IMR-90 (cell line): ENCODE data around the gene PHAX. TPM values are rescaled to one million over a fixed set of nuclear protein-coding genes. Genes with fewer than 3 reads are reported as not detected.

Experiments
- ATAC-seq: fragments of 200-7000 bp; cut with Tn5 transposase; 2 replicates; pipeline ENCODE4 v1.9.1; 2020; ENCODE audit warnings: low read depth, mild to moderate bottlenecking, moderate library complexity
- BruUV-seq: library from RNA; stranded (reverse); fragments of 400-500 nt; replicated peaks from 2 replicates; lab custom pipeline; 2021; lab: Mats Ljungman, UMichigan
- CTCF ChIA-PET: fragments of 300-600 bp; formaldehyde crosslinking; extraction: SDS; loops from one replicate; lab custom pipeline; 2021; ENCODE audit warnings: antibody characterized with exemption; lab: Yijun Ruan, JAX
- POLR2A ChIA-PET: fragments of 300-600 bp; sonication (Branson Sonifier 250); formaldehyde crosslinking; loops from one replicate; lab custom pipeline; 2022; ENCODE audit warnings: antibody characterized with exemption; ENCODE audit not compliant: unreplicated experiment; lab: Charles Lee
- DNase-seq: peaks from one replicate; pipeline ENCODE4 v3.0.0; 2013
- H2AFZ ChIP-seq: replicated peaks from 2 replicates; pipeline ENCODE3; 2013; ENCODE audit warnings: low read length, mild to moderate bottlenecking; ENCODE audit not compliant: poor library complexity
- H2AK5ac ChIP-seq: 2 replicates; pipeline ENCODE4 v1.6.1; 2013; ENCODE audit warnings: low read depth, low read length, inconsistent platforms
- H2AK9ac ChIP-seq: replicated peaks from 2 replicates; pipeline ENCODE3; 2013; ENCODE audit warnings: mild to moderate bottlenecking, low read depth, low read length, moderate library complexity; ENCODE audit not compliant: poor library complexity
- H2BK120ac ChIP-seq: 2 replicates; pipeline ENCODE4 v1.6.1; 2013; ENCODE audit warnings: low read depth, low read length, inconsistent platforms
- H2BK15ac ChIP-seq: 3 replicates; pipeline ENCODE4 v1.6.1; 2013; ENCODE audit warnings: low read depth, low read length, inconsistent platforms
- H2BK20ac ChIP-seq: 2 replicates; pipeline ENCODE4 v1.6.1; 2013; ENCODE audit warnings: low read depth, mild to moderate bottlenecking, inconsistent platforms, low read length, moderate library complexity
- H2BK5ac ChIP-seq: 2 replicates; pipeline ENCODE4 v1.6.1; 2013; ENCODE audit warnings: mild to moderate bottlenecking, low read depth, low read length, inconsistent platforms; ENCODE audit not compliant: poor library complexity, severe bottlenecking
- H3K14ac ChIP-seq: replicated peaks from 2 replicates; pipeline ENCODE4 v1.6.1; 2013; ENCODE audit warnings: low read depth, low read length, inconsistent platforms
- H3K18ac ChIP-seq: 2 replicates; pipeline ENCODE4 v1.6.1; 2013; ENCODE audit warnings: low read depth, low read length, control low read depth
- H3K23ac ChIP-seq: 2 replicates; pipeline ENCODE4 v1.6.1; 2013; ENCODE audit warnings: low read depth, low read length, inconsistent platforms
- H3K27ac ChIP-seq: 2 replicates; pipeline ENCODE4 v1.5.1; 2013; ENCODE audit warnings: mild to moderate bottlenecking, control low read depth, low read length; ENCODE audit not compliant: insufficient read depth
- H3K27me3 ChIP-seq: 2 replicates; pipeline ENCODE4 v1.6.1; 2013; ENCODE audit warnings: low read length; ENCODE audit not compliant: control insufficient read depth, insufficient read depth
- H3K36me3 ChIP-seq: 2 replicates; pipeline ENCODE4 v1.6.1; 2013; ENCODE audit warnings: low read length, mixed read lengths; ENCODE audit not compliant: control insufficient read depth, insufficient read depth
- H3K4ac ChIP-seq: 2 replicates; pipeline ENCODE4 v1.6.1; 2013; ENCODE audit warnings: low read depth, low read length, inconsistent platforms
- H3K4me1 ChIP-seq: 2 replicates; pipeline ENCODE4 v1.6.1; 2013; ENCODE audit warnings: low read length, mixed read lengths; ENCODE audit not compliant: control insufficient read depth, insufficient read depth
- H3K4me2 ChIP-seq: 2 replicates; pipeline ENCODE4 v1.6.1; 2013; ENCODE audit warnings: low read depth, mild to moderate bottlenecking, control low read depth, low read length, moderate library complexity
- H3K4me3 ChIP-seq: 2 replicates; pipeline ENCODE4 v1.5.1; 2013; ENCODE audit warnings: low read depth, mild to moderate bottlenecking, control low read depth, low read length, moderate library complexity; ENCODE audit not compliant: insufficient read depth
- H3K56ac ChIP-seq: 2 replicates; pipeline ENCODE4 v1.6.1; 2013; ENCODE audit warnings: low read length, inconsistent platforms; ENCODE audit not compliant: insufficient read depth; ENCODE audit errors: extremely low read depth
- H3K79me1 ChIP-seq, 2 experiments: 2 replicates each; pipeline ENCODE4 v1.6.1; 2013; ENCODE audit warnings: low read length in 2 of 2, inconsistent platforms in 1 of 2, low read depth in 1 of 2
- H3K9ac ChIP-seq: 2 replicates; pipeline ENCODE4 v1.6.1; 2013; ENCODE audit warnings: low read depth, low read length, control low read depth
- H3K9me1 ChIP-seq: 2 replicates; pipeline ENCODE4 v1.6.1; 2013; ENCODE audit warnings: low read length, inconsistent platforms; ENCODE audit not compliant: insufficient read depth
- H3K9me3 ChIP-seq: 2 replicates; pipeline ENCODE4 v1.6.1; 2013; ENCODE audit warnings: low read length; ENCODE audit not compliant: control insufficient read depth, insufficient read depth
- H4K20me1 ChIP-seq: 2 replicates; pipeline ENCODE4 v1.6.1; 2013; ENCODE audit warnings: low read length, inconsistent platforms; ENCODE audit not compliant: insufficient read depth
- H4K5ac ChIP-seq: 2 replicates; pipeline ENCODE4 v1.6.1; 2013; ENCODE audit warnings: mild to moderate bottlenecking, low read depth, low read length, control low read depth
- H4K8ac ChIP-seq, 2 experiments: 2 replicates each; pipeline ENCODE4 v1.6.1; 2013; ENCODE audit warnings: low read depth in 2 of 2, low read length in 2 of 2, control low read depth in 1 of 2, inconsistent platforms in 1 of 2
- H4K91ac ChIP-seq: 2 replicates; pipeline ENCODE4 v1.6.1; 2013; ENCODE audit warnings: low read depth, low read length, inconsistent platforms; ENCODE audit not compliant: insufficient read depth
- CEBPB ChIP-seq: IDR thresholded peaks from 2 replicates; pipeline ENCODE4 v1.6.1; 2012; ENCODE audit warnings: low read depth, low read length, improper control_type of control experiment
- MAFK ChIP-seq: IDR thresholded peaks from 2 replicates; pipeline ENCODE4 v1.6.1; 2012; ENCODE audit warnings: low read depth, low read length, improper control_type of control experiment
- POLR2A ChIP-seq: IDR thresholded peaks from 2 replicates; pipeline ENCODE4 v1.6.1; 2012; ENCODE audit warnings: mild to moderate bottlenecking, low read depth, low read length
- RAD21 ChIP-seq: IDR thresholded peaks from 2 replicates; pipeline ENCODE4 v1.6.1; 2012; ENCODE audit warnings: low read length, improper control_type of control experiment
- SMC3 ChIP-seq: fragments of 150-350 bp; IDR thresholded peaks from 2 replicates; pipeline ENCODE4 v1.6.1; 2016; ENCODE audit warnings: low read depth, mild to moderate bottlenecking, antibody characterized with exemption, low read length, moderate library complexity
- WGBS, 2 experiments: methylation state at CpG; one replicate each; pipeline versions ENCODE4 v1.1.5 to v1.1.7; 2013; ENCODE audit warnings: missing lambda C conversion rate in 2 of 2; ENCODE audit not compliant: insufficient read length in 1 of 2; ENCODE audit errors: extremely low coverage in 2 of 2; 5-methylcytosine and 5-hydroxymethylcytosine counted together
- dilution Hi-C: fragments of 300-500 bp; cut with HindIII; formaldehyde crosslinking; loops from one replicate; pipeline ENCODE4 v1.14.3; 2018; ENCODE audit warnings: low sequenced_read_pairs; ENCODE audit not compliant: unreplicated experiment
- in situ Hi-C: fragments of 300-500 bp; cut with MboI; formaldehyde crosslinking; loops from 3 replicates; pipeline ENCODE4 v1.14.3; 2019; ENCODE audit warnings: low sequenced_read_pairs, inconsistent platforms, mixed read lengths
- intact Hi-C: fragments of 100-400 bp; cut with micrococcal nuclease; formaldehyde crosslinking; loops from 2 replicates; pipeline ENCODE4 v1.10.0; 2022
- polyA plus RNA-seq, 3 experiments: library from polyadenylated mRNA; depleted of rRNA; stranded (reverse); fragments of >200 nt; gene quantifications; 2 replicates each; pipeline ENCODE4 v1.2.3, GENCODE V29; 2012; ENCODE audit warnings: low replicate concordance in 1 of 3
- total RNA-seq: library from RNA; depleted of rRNA; stranded (reverse); fragments of >200 nt; gene quantifications from 2 replicates; pipeline ENCODE4 v1.2.3, GENCODE V29; 2012
- TF ChIP-seq, protein P1 (sequence below): conservative IDR thresholded peaks from 2 replicates; pipeline ENCODE4 v1.5.1; 2012; ENCODE audit warnings: mild to moderate bottlenecking, low read depth, low read length, improper control_type of control experiment
- TF ChIP-seq, protein P2 (sequence below): fragments of 150-350 bp; IDR thresholded peaks from 2 replicates; pipeline ENCODE4 v1.6.1; 2017; ENCODE audit warnings: mild to moderate bottlenecking, antibody characterized with exemption, low read length, low read depth

Gene PHAX
- total and polyA plus RNA-seq, 2 of the 4 experiments (the other 2 are of a cell fraction) = 32.5 to 46.4 TPM

DNA sequence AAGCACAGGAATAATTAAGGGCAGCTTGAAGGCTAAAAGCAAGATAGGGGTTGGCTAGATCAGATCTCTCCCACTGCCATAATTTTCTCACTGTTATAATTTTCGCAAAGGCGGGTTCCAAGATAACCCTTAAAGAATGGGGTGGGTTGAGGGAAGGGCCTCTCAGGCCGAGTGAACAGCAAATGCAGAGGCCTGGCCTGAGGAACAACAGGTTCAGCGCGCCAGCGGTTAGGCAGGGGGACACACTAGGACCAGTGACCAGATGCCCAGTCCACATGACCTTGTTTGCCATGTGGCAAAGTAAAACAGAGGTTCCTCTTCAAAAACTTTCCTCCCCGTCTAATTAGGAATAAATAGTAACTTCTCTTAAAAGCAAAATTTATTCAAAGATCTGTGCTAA, 1.2 kb upstream of the PHAX start:
- H4K20me1 ChIP-seq = peaks cover 4% of the 10 kb centered on the region; the same call in 1 of the 2 replicates
- CTCF ChIA-PET = no interaction called here
- H3K27me3 ChIP-seq = no peaks in the 10 kb centered on the region
- no peak overlapping the region for H3K56ac ChIP-seq
- H3K4me1 ChIP-seq = peaks cover 4% of the 10 kb centered on the region
- no peak overlapping the region for H3K18ac ChIP-seq
- ATAC-seq (no peak), DNase-seq (no peak)
- H3K79me1 ChIP-seq = peaks cover 6 to 20% of the 10 kb centered on the region in 2 experiments; a peak in 3 of 4 replicates
- H2BK15ac ChIP-seq = no peak overlapping the region; the same call in 2 of the 3 replicates
- H2AK9ac ChIP-seq = peak overlapping the region; percentile 62
- peak overlapping the region; percentile 65 for H2AFZ ChIP-seq
- no peak overlapping the region for H3K4me3 ChIP-seq
- H3K27ac ChIP-seq = no peak overlapping the region
- no peak for TF ChIP-seq MAFK
- no peak for TF ChIP-seq SMC3
- no peak for TF ChIP-seq POLR2A
- TF ChIP-seq RAD21 = no peak
- TF ChIP-seq CEBPB = no peak
- TF ChIP-seq, protein P1, sequence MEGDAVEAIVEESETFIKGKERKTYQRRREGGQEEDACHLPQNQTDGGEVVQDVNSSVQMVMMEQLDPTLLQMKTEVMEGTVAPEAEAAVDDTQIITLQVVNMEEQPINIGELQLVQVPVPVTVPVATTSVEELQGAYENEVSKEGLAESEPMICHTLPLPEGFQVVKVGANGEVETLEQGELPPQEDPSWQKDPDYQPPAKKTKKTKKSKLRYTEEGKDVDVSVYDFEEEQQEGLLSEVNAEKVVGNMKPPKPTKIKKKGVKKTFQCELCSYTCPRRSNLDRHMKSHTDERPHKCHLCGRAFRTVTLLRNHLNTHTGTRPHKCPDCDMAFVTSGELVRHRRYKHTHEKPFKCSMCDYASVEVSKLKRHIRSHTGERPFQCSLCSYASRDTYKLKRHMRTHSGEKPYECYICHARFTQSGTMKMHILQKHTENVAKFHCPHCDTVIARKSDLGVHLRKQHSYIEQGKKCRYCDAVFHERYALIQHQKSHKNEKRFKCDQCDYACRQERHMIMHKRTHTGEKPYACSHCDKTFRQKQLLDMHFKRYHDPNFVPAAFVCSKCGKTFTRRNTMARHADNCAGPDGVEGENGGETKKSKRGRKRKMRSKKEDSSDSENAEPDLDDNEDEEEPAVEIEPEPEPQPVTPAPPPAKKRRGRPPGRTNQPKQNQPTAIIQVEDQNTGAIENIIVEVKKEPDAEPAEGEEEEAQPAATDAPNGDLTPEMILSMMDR = no peak
- TF ChIP-seq, protein P2, sequence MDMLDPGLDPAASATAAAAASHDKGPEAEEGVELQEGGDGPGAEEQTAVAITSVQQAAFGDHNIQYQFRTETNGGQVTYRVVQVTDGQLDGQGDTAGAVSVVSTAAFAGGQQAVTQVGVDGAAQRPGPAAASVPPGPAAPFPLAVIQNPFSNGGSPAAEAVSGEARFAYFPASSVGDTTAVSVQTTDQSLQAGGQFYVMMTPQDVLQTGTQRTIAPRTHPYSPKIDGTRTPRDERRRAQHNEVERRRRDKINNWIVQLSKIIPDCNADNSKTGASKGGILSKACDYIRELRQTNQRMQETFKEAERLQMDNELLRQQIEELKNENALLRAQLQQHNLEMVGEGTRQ = no peak
- peak overlapping the region; percentile 53 for H2BK5ac ChIP-seq
- no peak overlapping the region for H2AK5ac ChIP-seq
- intact Hi-C loops = loop anchor here (5.0 kb wide), 1 partner anchor 178 kb away; the partner anchor contains the start of gene LMNB1
- in situ Hi-C loops = no loop called here
- POLR2A ChIA-PET = no interaction called here
- H2BK120ac ChIP-seq = no peak overlapping the region; the same call in 1 of the 2 replicates
- H3K36me3 ChIP-seq = peaks cover 7% of the 10 kb centered on the region
- peak overlapping the region; percentile 20; the same call in 1 of the 2 replicates for H3K4ac ChIP-seq
- H3K9ac ChIP-seq = no peak overlapping the region
- no peak overlapping the region for H3K23ac ChIP-seq
- dilution Hi-C loops = no loop called here
- 100% methylated on average over 2 of the region's 7 CpGs; no CpG with 5 or more reads in 1 of the 2 experiments for WGBS, 2 experiments
- peak overlapping the region; percentile 57; the same call in 1 of the 2 replicates for H4K5ac ChIP-seq
- H3K9me3 ChIP-seq = no peaks in the 10 kb centered on the region
- 0 out of 2 replicates have a peak overlapping the region, but pooled peaks have one; percentile 40 for H3K14ac ChIP-seq
- H4K91ac ChIP-seq = no peak overlapping the region; the same call in 1 of the 2 replicates
- no TSS peak for BruUV-seq
- no peak overlapping the region for H3K4me2 ChIP-seq
- no peak overlapping the region for H2BK20ac ChIP-seq
- H3K9me1 ChIP-seq = peaks cover 3% of the 10 kb centered on the region; the same call in 1 of the 2 replicates
- H4K8ac ChIP-seq = peak overlapping the region in 1 of 2 experiments; percentile 85; a peak in 3 of 4 replicates
